ENCODE data around the gene MKI67.

GRCh38 chr10:128111696-128112095 lies 14.5 kb downstream of the MKI67 start:
- TF ChIP-seq CTCF (IDR thresholded peaks at IDR 0.05; ENCODE audit: extremely low read depth in 1 of 2, insufficient read depth in 1 of 2, low read depth in 1 of 2, low read length in 2 of 2), result no peak
- no peak for TF ChIP-seq POLR2AphosphoS5 (IDR thresholded peaks at IDR 0.05; ENCODE audit: insufficient read depth, low read depth, low read length)
- no peak for TF ChIP-seq EZH2 (IDR thresholded peaks at IDR 0.05; ENCODE audit: borderline replicate concordance, low read depth, low read length, severe bottlenecking)
- no peak for TF ChIP-seq POLR2A (IDR thresholded peaks at IDR 0.05; ENCODE audit: low read depth, low read length)
- TF ChIP-seq MYC (IDR thresholded peaks at IDR 0.05; ENCODE audit: low read depth, low read length), result no peak
